Activated CD8-positive, alpha-beta memory T cell treated with anti-CD3 and anti-CD28 coated beads for 1 hour (primary cell): ENCODE results near the gene GFOD2.
"Not testable (repeated sequence)": the region's sequence is repeated elsewhere in the genome, so short reads cannot be mapped to it uniquely, and the experiment has no call there.

Experiments used
- DNase-seq, 2 donors: peaks; one replicate each; pipeline ENCODE4 v3.0.0-alpha.2; 2020; ENCODE audit warnings: low read depth in 1 of 2; ENCODE audit errors: extremely low read depth in 1 of 2

The GFOD2 gene

DNA sequence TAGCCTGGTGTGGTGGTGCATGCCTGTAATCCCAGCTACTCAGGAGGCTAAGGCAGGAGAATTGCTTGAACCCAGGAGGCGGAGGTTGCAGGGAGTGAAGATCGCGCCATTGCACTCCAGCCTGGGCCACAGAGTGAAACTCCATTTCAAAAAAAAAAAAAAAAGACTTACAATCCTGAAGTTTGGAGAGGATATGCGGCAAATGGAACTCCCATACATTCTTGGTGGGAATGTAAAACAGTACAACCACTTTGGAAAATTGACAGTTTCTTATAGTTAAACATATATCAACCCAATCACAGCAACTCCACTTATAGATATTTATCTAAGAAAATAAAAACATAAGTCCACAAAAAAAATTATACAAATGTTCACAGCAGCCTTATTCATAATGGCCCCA lies 11.9 kb downstream of the GFOD2 start:
- no peak for DNase-seq

DNA sequence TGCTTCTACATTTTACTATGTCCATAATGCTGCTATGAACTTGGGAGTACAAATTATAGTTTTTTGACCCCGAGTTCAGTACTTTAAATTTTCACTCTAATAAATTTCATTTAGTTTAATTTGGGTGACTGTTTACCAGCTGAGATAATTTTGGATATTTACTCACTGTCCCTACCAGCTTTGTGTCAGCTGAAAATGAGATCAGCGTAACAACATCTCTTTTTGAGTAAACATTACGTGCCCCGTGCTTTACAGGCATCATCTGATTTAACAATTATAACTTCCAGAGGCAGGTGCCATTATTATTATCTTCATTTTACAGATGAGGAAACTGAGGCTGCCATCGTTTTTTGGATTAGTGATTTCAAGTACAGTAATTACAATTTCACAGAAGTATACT lies 15.0 kb downstream of the GFOD2 start:
- no peak for DNase-seq

- no peak for DNase-seq
Observed at GRCh38 chr16:67703626-67704025, 15.5 kb downstream of the GFOD2 start.

DNA sequence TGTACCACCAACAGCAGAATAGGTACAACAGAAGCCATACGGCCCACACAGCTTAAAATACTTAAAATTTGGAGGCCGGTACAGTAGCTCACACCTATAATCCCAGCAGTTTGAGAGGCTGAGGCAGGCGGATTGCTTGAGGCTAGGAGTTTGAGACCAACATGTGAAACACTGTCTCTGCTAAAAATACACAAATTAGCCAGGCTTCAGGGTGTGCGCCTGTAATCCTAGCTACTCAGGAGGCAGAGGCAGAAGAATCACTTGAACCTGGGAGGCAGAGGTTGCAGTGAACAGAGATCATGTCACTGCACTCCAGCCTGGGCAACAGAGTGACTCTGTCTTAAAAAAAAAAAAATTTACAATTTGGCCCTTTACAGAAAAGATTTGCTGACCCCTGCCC lies 17.0 kb downstream of the GFOD2 start:
- DNase-seq, result no peak

GRCh38 chr16:67701420-67701819 lies 17.7 kb downstream of the GFOD2 start:
- DNase-seq, result no peak

DNA sequence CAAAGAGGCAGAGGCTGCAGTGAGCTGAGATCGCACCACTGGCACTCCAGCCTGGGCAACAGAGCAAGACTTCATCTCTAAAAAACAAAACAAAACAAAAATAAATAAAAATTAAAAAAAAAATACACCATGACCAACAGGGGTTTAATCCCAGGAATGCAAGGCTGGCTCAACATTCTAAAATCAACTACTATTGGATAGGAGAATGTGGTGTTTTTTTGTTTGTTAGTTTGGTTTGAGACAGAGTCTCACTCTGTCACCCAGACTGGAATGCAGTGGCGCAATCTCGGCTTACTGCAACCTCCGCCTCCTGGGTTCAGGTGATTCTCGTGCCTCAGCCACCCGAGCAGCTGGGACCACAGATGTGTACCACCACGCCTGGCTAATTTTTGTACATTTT lies 19.9 kb downstream of the GFOD2 start:
- no peak for DNase-seq

- no peak for DNase-seq
Observed at GRCh38 chr16:67697422-67698185, 21.5 kb downstream of the GFOD2 start.

GRCh38 chr16:67694611-67695010 lies 24.5 kb downstream of the GFOD2 start:
- DNase-seq, result no peak

DNA sequence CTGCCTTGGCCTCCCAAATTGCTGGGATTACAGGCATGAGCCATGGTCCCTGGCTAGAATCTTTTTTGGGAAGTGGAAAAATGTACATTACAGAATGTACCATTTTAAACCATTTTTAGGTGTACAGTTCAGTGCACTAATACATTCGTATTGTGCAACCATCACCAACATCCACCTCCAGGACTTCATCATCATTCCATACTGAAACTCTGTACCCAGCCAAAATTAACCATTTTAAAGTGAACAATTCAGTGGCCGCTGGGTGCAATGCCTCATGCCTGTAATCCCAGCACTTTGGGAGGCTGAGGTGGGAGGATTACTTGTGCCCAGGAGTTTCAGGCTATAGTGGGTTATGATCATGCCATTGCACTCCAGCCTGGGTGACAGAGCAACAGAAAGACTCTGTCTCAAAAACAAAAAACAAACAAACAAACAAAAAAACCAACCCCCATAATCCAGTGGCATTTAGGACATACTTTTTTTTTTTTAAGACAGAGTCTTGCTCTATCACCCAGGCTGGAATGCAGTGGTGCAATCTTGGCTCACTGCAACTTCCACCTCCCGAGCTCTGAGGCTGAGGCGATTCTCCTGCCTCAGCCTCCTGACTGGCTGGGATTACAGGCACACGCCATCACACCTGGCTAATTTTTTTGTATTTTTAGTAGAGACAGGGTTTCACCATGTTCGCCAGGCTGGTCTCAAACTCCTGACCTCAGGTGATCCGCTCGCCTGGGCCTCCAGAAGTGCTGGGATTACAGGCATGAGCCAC lies 25.4 kb downstream of the GFOD2 start:
- not testable (repeated sequence) for DNase-seq

GRCh38 chr16:67685388-67686112 lies 33.6 kb downstream of the GFOD2 start:
- DNase-seq, result no peak

DNA sequence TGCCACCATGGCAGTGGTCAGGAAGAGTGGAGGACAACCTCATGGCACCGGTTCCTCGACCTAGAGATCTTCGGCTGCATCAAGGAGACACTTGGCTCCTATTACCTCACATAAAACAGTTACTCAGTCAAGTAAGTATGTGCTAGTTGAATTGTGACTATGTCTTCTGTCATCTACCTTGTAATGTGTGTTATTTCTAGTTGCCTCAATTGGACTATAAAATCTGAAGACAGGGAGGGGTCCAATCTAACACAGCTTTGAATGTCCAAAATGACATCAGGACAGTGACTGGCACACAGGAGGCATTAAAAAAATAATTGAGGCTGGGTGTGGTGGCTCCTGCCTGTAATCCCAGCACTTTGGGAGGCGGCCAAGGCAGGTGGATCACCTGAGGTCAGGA lies 35.3 kb downstream of the GFOD2 start:
- DNase-seq, result no peak

- DNase-seq, result no peak
Observed at GRCh38 chr16:67679935-67680897, 38.9 kb downstream of the GFOD2 start.

GRCh38 chr16:67678354-67679023 lies 40.6 kb downstream of the GFOD2 start:
- DNase-seq, result no peak

DNA sequence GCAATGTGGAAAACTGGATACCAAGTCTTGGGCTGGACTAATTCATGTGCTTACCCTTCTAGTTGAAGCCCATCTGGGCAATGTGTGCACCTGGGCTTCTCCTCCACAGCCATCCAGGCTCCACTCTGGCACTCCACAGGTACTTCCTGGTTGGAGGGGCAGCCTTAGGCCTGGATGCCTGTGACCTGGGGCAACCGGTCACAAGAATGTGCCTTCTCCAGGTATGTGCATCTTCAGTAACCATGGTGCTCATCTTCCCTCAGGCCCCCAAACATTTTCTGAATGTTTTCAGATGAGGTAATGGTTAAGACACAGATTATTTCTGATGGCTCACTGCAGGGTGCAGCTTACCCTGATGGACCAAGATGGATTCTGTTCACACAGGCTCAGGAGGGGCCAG lies 41.4 kb downstream of the GFOD2 start:
- DNase-seq, result no peak

GRCh38 chr16:67676939-67677338 lies 42.2 kb downstream of the GFOD2 start:
- DNase-seq, result no peak

- DNase-seq, result no peak
Observed at GRCh38 chr16:67676516-67676915, 42.6 kb downstream of the GFOD2 start.

- no peak for DNase-seq
Observed at GRCh38 chr16:67675999-67676398, 43.1 kb downstream of the GFOD2 start.

DNA sequence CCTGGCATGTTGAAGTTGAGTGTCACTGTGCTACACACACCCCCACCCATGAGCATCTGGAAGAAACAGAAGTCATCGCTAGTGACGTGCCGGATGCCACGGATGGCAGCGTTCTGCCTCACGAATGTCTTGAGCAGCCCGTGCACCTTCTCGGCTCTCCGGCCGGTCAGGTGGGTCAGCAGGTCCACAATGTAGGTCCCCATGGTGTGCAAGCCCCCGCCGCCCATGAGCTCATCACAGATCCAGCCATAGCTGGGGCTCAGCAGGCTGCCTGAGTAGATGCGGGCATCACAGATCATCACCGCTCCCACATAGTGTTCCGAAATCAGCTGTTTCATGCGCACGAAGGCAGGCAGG lies 43.6 kb downstream of the GFOD2 start:
- no peak for DNase-seq

DNA sequence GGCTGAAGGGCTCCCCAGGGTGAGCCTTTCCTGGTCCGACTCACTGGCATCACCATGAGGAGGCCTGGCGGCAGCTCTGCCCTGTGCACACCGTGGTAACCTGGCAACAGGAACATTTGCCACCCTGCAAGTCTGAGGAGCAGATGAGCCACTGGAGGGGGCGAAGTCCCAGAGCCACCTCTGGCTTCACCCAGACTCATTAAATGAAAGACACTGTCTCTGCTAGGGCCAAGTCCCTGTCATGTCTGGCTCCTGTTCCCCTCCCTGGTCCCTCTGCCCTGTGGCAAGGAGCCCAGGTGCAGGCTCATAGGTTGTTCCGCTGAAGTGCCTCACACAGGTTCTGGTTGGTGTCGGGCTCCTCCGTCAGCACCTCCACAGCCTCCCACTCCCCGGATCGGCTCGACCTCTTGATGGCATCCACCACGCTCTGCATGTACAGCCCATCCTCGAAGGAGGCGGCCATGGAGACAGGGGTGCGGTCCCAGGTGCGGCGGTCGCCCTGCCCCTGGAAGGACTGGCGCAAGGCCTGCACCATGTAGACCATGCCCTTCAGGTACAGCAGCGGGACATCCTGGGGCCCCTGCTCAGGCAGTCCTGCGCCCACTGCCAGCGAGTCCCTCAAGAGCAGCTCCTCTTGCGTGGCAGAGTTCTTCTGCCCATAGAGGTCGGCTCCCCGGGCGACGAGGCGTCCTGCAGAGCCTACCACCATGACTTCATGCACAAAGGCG lies 44.1 kb downstream of the GFOD2 start:
- DNase-seq, result no peak
